Dedifferentiated amniotic fluid mesenchymal stem cell (primary cell): ENCODE measurements around the gene DOHH.

Experiments
- DNase-seq: peaks from one replicate; pipeline ENCODE4 v3.0.0-alpha.2; 2016; ENCODE audit errors: extremely low spot score

The DOHH gene

GRCh38 chr19:3503036-3503572, 2.6 kb upstream of the DOHH start:
- no peak for DNase-seq

- DNase-seq, result no peak
Observed at GRCh38 chr19:3501780-3502179, 1.3 kb upstream of the DOHH start.

GRCh38 chr19:3499738-3500428, 591 bp downstream of the DOHH start:
- DNase-seq, result no peak

- DNase-seq, result no peak
Observed at GRCh38 chr19:3497757-3498520, 2.5 kb downstream of the DOHH start.

- DNase-seq, result no peak
Observed at GRCh38 chr19:3496392-3497273, 3.8 kb downstream of the DOHH start.

- no peak for DNase-seq
Observed at GRCh38 chr19:3494559-3494958, 5.9 kb downstream of the DOHH start.

GRCh38 chr19:3494051-3494450, 6.4 kb downstream of the DOHH start:
- DNase-seq, result no peak

- no peak for DNase-seq
Observed at GRCh38 chr19:3493651-3494050, 6.8 kb downstream of the DOHH start.

GRCh38 chr19:3492919-3493318, 7.6 kb downstream of the DOHH start:
- no peak for DNase-seq

- no peak for DNase-seq
Observed at GRCh38 chr19:3492131-3492839, 8.2 kb downstream of the DOHH start.

GRCh38 chr19:3491396-3492119, 8.9 kb downstream of the DOHH start:
- DNase-seq, result no peak

- DNase-seq, result no peak
Observed at GRCh38 chr19:3483226-3483628, 17.2 kb downstream of the DOHH start, which contains the start of gene SMIM44. Gene SMIM44, minus strand, starts transcription at chr19:3483441. Its CDS starts 38 bp downstream, at chr19:3483403.

- no peak for DNase-seq
Observed at GRCh38 chr19:3482507-3483225, 17.8 kb downstream of the DOHH start.

GRCh38 chr19:3481241-3482090, 19.0 kb downstream of the DOHH start:
- DNase-seq, result no peak

GRCh38 chr19:3480383-3481091, 19.9 kb downstream of the DOHH start, which contains the start of gene SMIM24:
Gene SMIM24, minus strand, starts transcription at chr19:3480525. Its CDS starts 62 bp downstream, at chr19:3480463.
- DNase-seq, result no peak

GRCh38 chr19:3479834-3480215, 20.6 kb downstream of the DOHH start:
- DNase-seq, result no peak

- DNase-seq, result no peak
Observed at GRCh38 chr19:3479177-3479833, 21.2 kb downstream of the DOHH start.
